Coronary artery (tissue), 2 donors: Measurements from ENCODE around the gene CFAP58.

Experiments
- DNase-seq: peaks from one replicate; pipeline ENCODE4 v3.0.0-alpha.2; 2017; ENCODE audit warnings: low spot score
- H3K27ac ChIP-seq, 2 donors: fragments of 200-600 bp; sonication (generic); one replicate each; pipeline ENCODE4 v1.5.1; 2016 to 2019
- H3K4me3 ChIP-seq: fragments of 200-600 bp; sonication (generic); 2 replicates; pipeline ENCODE4 v1.5.1; 2016; ENCODE audit warnings: mild to moderate bottlenecking, moderate library complexity
- CTCF ChIP-seq: fragments of 200-600 bp; sonication (generic); IDR thresholded peaks from one replicate; pipeline ENCODE4 v1.5.1; 2019; ENCODE audit warnings: antibody characterized with exemption

The CFAP58 gene

GRCh38 chr10:104351061-104351702 is 2.5 kb upstream of the CFAP58 start:
- Histone ChIP-seq H3K27ac (peak overlapping the region in 1 of 2 donors; percentile 53), H3K4me3 (no peak overlapping the region)
- no peak for DNase-seq
- TF ChIP-seq CTCF, result no peak

- Histone ChIP-seq H3K27ac (no peak overlapping the region), H3K4me3 (no peak overlapping the region)
- no peak for TF ChIP-seq CTCF
- DNase-seq, result no peak
Observed at GRCh38 chr10:104351919-104352318, 1.7 kb upstream of the CFAP58 start.

- TF ChIP-seq CTCF, result no peak
- Histone ChIP-seq H3K4me3 (no peak overlapping the region), H3K27ac (no peak overlapping the region)
- no peak for DNase-seq
Observed at GRCh38 chr10:104359811-104360210, 6.2 kb downstream of the CFAP58 start.

- H3K4me3 ChIP-seq, result no peak overlapping the region
- no peak for DNase-seq
- no peak overlapping the region for H3K27ac ChIP-seq
- no peak for TF ChIP-seq CTCF
Observed at GRCh38 chr10:104367904-104368303, 14.3 kb downstream of the CFAP58 start.

- Histone ChIP-seq H3K27ac (no peak overlapping the region), H3K4me3 (no peak overlapping the region)
- DNase-seq, result no peak
- no peak for TF ChIP-seq CTCF
Observed at GRCh38 chr10:104368381-104368780, 14.7 kb downstream of the CFAP58 start.

- no peak for TF ChIP-seq CTCF
- Histone ChIP-seq H3K27ac (no peak overlapping the region), H3K4me3 (no peak overlapping the region)
- DNase-seq, result no peak
Observed at GRCh38 chr10:104371753-104372152, 18.1 kb downstream of the CFAP58 start.

- no peak for TF ChIP-seq CTCF
- Histone ChIP-seq H3K4me3 (no peak overlapping the region), H3K27ac (no peak overlapping the region)
- DNase-seq, result no peak
Observed at GRCh38 chr10:104374591-104374990, 21.0 kb downstream of the CFAP58 start.
